GM12865 (cell line): Measurements from ENCODE around the gene SDCCAG8.
"Not testable (repeated sequence)": the region's sequence is repeated elsewhere in the genome, so short reads cannot be mapped to it uniquely, and the experiment has no call there.

Source experiments
- DNase-seq: peaks from one replicate; pipeline ENCODE4 v3.0.0; 2010; ENCODE audit warnings: low read depth
- H3K4me3 ChIP-seq: 2 replicates; pipeline ENCODE4 v1.5.1; 2011; ENCODE audit warnings: mild to moderate bottlenecking, low read depth, low read length, control low read depth
- TF ChIP-seq, protein P1 (sequence below): IDR thresholded peaks from 2 replicates; pipeline ENCODE4 v1.5.1; 2011; ENCODE audit warnings: low read length, control low read depth, low read depth, inconsistent platforms; ENCODE audit not compliant: insufficient read depth; ENCODE audit errors: missing control alignments

The SDCCAG8 gene

DNA sequence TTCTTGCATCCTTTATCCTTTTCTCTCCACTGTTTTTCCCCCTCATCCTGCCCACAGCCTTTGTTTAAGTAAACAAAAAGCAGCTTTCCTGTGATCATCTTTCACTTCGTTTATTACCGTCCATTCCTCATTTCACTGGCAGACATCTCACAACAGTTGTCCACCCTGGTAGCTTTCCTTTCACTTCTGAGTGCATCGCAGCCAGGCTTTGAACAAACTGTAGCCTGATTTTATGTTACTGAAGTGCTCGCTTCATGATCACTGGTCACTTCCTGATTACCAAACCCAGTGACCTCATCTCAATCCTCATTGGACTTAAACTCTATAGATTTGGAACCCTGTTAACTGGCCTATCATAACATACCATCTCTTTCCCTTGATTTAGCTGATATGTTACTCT is 67.7 kb downstream of the SDCCAG8 start:
- no peak overlapping the region for H3K4me3 ChIP-seq
- DNase-seq: no peak
- TF ChIP-seq, protein P1, sequence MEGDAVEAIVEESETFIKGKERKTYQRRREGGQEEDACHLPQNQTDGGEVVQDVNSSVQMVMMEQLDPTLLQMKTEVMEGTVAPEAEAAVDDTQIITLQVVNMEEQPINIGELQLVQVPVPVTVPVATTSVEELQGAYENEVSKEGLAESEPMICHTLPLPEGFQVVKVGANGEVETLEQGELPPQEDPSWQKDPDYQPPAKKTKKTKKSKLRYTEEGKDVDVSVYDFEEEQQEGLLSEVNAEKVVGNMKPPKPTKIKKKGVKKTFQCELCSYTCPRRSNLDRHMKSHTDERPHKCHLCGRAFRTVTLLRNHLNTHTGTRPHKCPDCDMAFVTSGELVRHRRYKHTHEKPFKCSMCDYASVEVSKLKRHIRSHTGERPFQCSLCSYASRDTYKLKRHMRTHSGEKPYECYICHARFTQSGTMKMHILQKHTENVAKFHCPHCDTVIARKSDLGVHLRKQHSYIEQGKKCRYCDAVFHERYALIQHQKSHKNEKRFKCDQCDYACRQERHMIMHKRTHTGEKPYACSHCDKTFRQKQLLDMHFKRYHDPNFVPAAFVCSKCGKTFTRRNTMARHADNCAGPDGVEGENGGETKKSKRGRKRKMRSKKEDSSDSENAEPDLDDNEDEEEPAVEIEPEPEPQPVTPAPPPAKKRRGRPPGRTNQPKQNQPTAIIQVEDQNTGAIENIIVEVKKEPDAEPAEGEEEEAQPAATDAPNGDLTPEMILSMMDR: no peak

DNA sequence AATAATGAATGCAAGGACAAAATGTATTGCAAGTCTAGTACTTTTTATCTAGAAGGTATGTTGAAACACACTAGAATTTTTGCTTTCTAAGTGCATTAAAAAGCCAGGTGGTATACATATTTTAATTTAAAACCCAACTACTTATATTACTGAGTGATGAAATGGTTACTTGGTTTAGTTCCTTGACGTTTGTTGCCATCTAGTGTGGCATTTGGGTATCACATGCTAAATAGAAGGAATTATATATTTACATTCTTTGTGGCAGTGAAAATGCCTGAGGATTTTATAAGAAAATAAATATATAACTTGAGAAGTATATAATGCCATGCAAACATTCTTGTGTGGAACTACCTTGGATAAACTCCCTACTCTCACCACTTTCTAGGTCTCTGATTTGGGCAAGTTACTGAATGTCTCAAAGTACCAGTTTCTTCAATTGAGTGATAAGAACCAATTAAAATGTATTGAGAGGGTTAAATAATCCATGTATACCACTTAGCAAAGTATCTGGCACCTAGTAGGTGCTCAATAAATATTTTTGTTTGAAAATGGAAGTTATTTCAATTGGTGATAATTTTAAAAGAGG is 69.6 kb downstream of the SDCCAG8 start:
- TF ChIP-seq, protein P1: peak; percentile 57
- peak; percentile 66 for DNase-seq

DNA sequence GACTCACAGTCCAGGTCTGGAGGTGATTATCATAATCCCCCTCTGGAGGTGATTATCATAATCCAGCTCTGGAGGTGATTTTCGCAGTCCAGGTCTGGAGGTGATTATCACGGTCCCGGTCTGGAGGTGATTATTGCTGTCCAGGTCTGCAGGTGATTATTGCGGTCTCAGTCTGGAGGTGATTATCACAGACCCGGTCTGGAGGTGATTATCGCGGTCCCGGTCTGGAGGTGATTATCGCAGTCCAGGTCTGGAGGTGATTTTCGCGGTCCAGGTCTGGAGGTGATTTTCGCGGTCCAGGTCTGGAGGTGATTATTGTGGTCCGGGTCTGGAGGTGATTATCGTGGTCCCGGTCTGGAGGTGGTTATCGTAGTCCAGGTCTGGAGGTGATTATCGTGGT is 76.6 kb downstream of the SDCCAG8 start:
- no peak overlapping the region for H3K4me3 ChIP-seq
- no peak for DNase-seq
- TF ChIP-seq, protein P1: no peak

More for the DNA sequence above, 69.6 kb downstream of the SDCCAG8 start:
- H3K4me3 ChIP-seq: no peak overlapping the region

DNA sequence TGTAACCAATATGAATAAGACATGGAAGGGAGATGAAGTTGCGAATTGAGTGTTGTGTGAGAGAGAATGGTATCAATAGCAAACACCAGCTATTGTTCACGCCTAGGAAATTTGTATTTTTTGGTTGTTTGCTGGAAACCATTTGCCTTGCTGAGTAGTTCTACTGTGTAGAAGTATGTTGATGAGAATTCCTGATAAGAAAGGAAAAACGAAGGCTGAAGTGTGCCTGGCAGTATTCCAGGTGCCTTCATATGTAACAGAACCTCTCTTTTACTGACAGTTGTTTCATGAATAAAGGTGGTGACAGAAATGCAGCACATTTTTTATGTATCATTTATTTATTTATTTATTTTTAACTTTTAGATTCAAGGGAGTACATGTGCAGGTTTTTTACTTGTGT is 79.5 kb downstream of the SDCCAG8 start:
- DNase-seq: no peak
- TF ChIP-seq, protein P1: no peak
- no peak overlapping the region for H3K4me3 ChIP-seq

DNA sequence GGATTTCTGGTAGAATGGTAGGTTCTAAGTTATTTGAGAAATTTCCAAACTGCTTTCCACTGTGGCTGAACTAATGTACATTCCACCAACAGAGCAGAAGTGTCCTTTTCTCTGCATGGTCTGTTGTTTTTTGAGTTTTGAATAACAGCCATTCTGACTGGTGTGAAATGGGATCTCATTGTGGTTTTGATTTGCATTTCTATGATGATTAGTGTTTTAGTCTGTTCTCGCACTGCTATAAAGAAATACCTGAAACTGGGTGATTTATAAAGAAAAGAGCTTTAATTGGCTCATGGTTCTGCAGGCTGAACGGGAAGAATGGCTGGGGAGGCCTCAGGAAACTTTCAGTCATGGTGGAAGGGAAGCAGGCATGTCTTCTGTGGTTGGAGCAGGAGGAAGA is 80.3 kb downstream of the SDCCAG8 start:
- DNase-seq: no peak
- no peak overlapping the region for H3K4me3 ChIP-seq
- TF ChIP-seq, protein P1: no peak

DNA sequence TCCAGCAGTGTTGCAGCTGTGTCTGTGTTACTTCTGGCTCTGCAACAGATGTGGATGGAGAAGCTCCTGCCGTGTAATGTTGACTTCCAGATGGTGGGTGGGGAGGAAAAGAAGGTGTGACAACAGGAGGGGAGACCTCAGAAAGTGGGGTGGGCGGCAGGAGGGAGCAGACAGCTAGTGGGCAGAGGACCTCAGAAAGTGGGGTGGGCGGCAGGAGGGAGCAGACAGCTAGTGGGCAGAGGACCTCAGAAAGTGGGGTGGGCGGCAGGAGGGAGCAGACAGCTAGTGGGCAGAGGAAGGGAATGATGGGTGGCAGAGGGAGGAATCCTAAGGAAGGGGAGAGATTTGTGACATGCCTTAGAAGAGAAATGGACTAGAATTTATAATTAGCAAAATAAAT is 83.0 kb downstream of the SDCCAG8 start:
- DNase-seq, H3K4me3 ChIP-seq: not testable (repeated sequence)

DNA sequence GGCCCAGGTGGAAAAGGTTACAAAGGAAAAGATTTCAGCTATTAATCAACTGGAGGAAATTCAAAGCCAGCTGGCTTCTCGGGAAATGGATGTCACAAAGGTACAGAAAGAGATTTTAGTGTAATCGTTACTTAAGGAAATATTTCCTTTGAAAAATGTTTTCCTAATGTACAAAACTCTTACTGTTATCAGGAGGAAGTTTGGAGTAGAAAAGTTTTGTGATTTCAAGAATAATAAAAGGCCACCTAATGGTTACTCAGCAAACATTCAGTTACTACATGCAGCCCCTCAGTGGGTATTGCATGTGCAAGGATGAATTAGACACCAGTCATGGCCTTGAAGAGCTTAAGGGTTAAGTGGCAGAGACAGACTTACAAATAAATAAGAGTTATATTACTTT is 85.2 kb downstream of the SDCCAG8 start:
- no peak overlapping the region for H3K4me3 ChIP-seq
- DNase-seq: no peak

More for the DNA sequence above, 85.2 kb downstream of the SDCCAG8 start:
- TF ChIP-seq, protein P1: no peak
